IMR-90 (cell line): Measurements from ENCODE around the gene ZNF670. TPM values are rescaled to one million over a fixed set of nuclear protein-coding genes. Genes with fewer than 3 reads are reported as not detected.

Experiments
- ATAC-seq: fragments of 200-7000 bp; cut with Tn5 transposase; 2 replicates; pipeline ENCODE4 v1.9.1; 2020; ENCODE audit warnings: low read depth, mild to moderate bottlenecking, moderate library complexity
- BruUV-seq: library from RNA; stranded (reverse); fragments of 400-500 nt; replicated peaks from 2 replicates; lab custom pipeline; 2021; lab: Mats Ljungman, UMichigan
- CTCF ChIA-PET: fragments of 300-600 bp; formaldehyde crosslinking; extraction: SDS; loops from one replicate; lab custom pipeline; 2021; ENCODE audit warnings: antibody characterized with exemption; lab: Yijun Ruan, JAX
- POLR2A ChIA-PET: fragments of 300-600 bp; sonication (Branson Sonifier 250); formaldehyde crosslinking; loops from one replicate; lab custom pipeline; 2022; ENCODE audit warnings: antibody characterized with exemption; ENCODE audit not compliant: unreplicated experiment; lab: Charles Lee
- DNase-seq: peaks from one replicate; pipeline ENCODE4 v3.0.0; 2013
- H2AFZ ChIP-seq: replicated peaks from 2 replicates; pipeline ENCODE3; 2013; ENCODE audit warnings: low read length, mild to moderate bottlenecking; ENCODE audit not compliant: poor library complexity
- H2AK5ac ChIP-seq: 2 replicates; pipeline ENCODE4 v1.6.1; 2013; ENCODE audit warnings: low read depth, low read length, inconsistent platforms
- H2AK9ac ChIP-seq: replicated peaks from 2 replicates; pipeline ENCODE3; 2013; ENCODE audit warnings: mild to moderate bottlenecking, low read depth, low read length, moderate library complexity; ENCODE audit not compliant: poor library complexity
- H2BK120ac ChIP-seq: 2 replicates; pipeline ENCODE4 v1.6.1; 2013; ENCODE audit warnings: low read depth, low read length, inconsistent platforms
- H2BK15ac ChIP-seq: 3 replicates; pipeline ENCODE4 v1.6.1; 2013; ENCODE audit warnings: low read depth, low read length, inconsistent platforms
- H2BK20ac ChIP-seq: 2 replicates; pipeline ENCODE4 v1.6.1; 2013; ENCODE audit warnings: low read depth, mild to moderate bottlenecking, inconsistent platforms, low read length, moderate library complexity
- H2BK5ac ChIP-seq: 2 replicates; pipeline ENCODE4 v1.6.1; 2013; ENCODE audit warnings: mild to moderate bottlenecking, low read depth, low read length, inconsistent platforms; ENCODE audit not compliant: poor library complexity, severe bottlenecking
- H3K14ac ChIP-seq: replicated peaks from 2 replicates; pipeline ENCODE4 v1.6.1; 2013; ENCODE audit warnings: low read depth, low read length, inconsistent platforms
- H3K18ac ChIP-seq: 2 replicates; pipeline ENCODE4 v1.6.1; 2013; ENCODE audit warnings: low read depth, low read length, control low read depth
- H3K23ac ChIP-seq: 2 replicates; pipeline ENCODE4 v1.6.1; 2013; ENCODE audit warnings: low read depth, low read length, inconsistent platforms
- H3K27ac ChIP-seq: 2 replicates; pipeline ENCODE4 v1.5.1; 2013; ENCODE audit warnings: mild to moderate bottlenecking, control low read depth, low read length; ENCODE audit not compliant: insufficient read depth
- H3K27me3 ChIP-seq: 2 replicates; pipeline ENCODE4 v1.6.1; 2013; ENCODE audit warnings: low read length; ENCODE audit not compliant: control insufficient read depth, insufficient read depth
- H3K36me3 ChIP-seq: 2 replicates; pipeline ENCODE4 v1.6.1; 2013; ENCODE audit warnings: low read length, mixed read lengths; ENCODE audit not compliant: control insufficient read depth, insufficient read depth
- H3K4ac ChIP-seq: 2 replicates; pipeline ENCODE4 v1.6.1; 2013; ENCODE audit warnings: low read depth, low read length, inconsistent platforms
- H3K4me1 ChIP-seq: 2 replicates; pipeline ENCODE4 v1.6.1; 2013; ENCODE audit warnings: low read length, mixed read lengths; ENCODE audit not compliant: control insufficient read depth, insufficient read depth
- H3K4me2 ChIP-seq: 2 replicates; pipeline ENCODE4 v1.6.1; 2013; ENCODE audit warnings: low read depth, mild to moderate bottlenecking, control low read depth, low read length, moderate library complexity
- H3K4me3 ChIP-seq: 2 replicates; pipeline ENCODE4 v1.5.1; 2013; ENCODE audit warnings: low read depth, mild to moderate bottlenecking, control low read depth, low read length, moderate library complexity; ENCODE audit not compliant: insufficient read depth
- H3K56ac ChIP-seq: 2 replicates; pipeline ENCODE4 v1.6.1; 2013; ENCODE audit warnings: low read length, inconsistent platforms; ENCODE audit not compliant: insufficient read depth; ENCODE audit errors: extremely low read depth
- H3K79me1 ChIP-seq, 2 experiments: 2 replicates each; pipeline ENCODE4 v1.6.1; 2013; ENCODE audit warnings: low read length in 2 of 2, inconsistent platforms in 1 of 2, low read depth in 1 of 2
- H3K9ac ChIP-seq: 2 replicates; pipeline ENCODE4 v1.6.1; 2013; ENCODE audit warnings: low read depth, low read length, control low read depth
- H3K9me1 ChIP-seq: 2 replicates; pipeline ENCODE4 v1.6.1; 2013; ENCODE audit warnings: low read length, inconsistent platforms; ENCODE audit not compliant: insufficient read depth
- H3K9me3 ChIP-seq: 2 replicates; pipeline ENCODE4 v1.6.1; 2013; ENCODE audit warnings: low read length; ENCODE audit not compliant: control insufficient read depth, insufficient read depth
- H4K20me1 ChIP-seq: 2 replicates; pipeline ENCODE4 v1.6.1; 2013; ENCODE audit warnings: low read length, inconsistent platforms; ENCODE audit not compliant: insufficient read depth
- H4K5ac ChIP-seq: 2 replicates; pipeline ENCODE4 v1.6.1; 2013; ENCODE audit warnings: mild to moderate bottlenecking, low read depth, low read length, control low read depth
- H4K8ac ChIP-seq, 2 experiments: 2 replicates each; pipeline ENCODE4 v1.6.1; 2013; ENCODE audit warnings: low read depth in 2 of 2, low read length in 2 of 2, control low read depth in 1 of 2, inconsistent platforms in 1 of 2
- H4K91ac ChIP-seq: 2 replicates; pipeline ENCODE4 v1.6.1; 2013; ENCODE audit warnings: low read depth, low read length, inconsistent platforms; ENCODE audit not compliant: insufficient read depth
- BHLHE40 ChIP-seq: fragments of 150-350 bp; IDR thresholded peaks from 2 replicates; pipeline ENCODE4 v1.6.1; 2016; ENCODE audit warnings: mild to moderate bottlenecking, low read depth, low read length
- CEBPB ChIP-seq: IDR thresholded peaks from 2 replicates; pipeline ENCODE4 v1.6.1; 2012; ENCODE audit warnings: low read depth, low read length, improper control_type of control experiment
- CHD1 ChIP-seq: IDR thresholded peaks from 2 replicates; pipeline ENCODE4 v1.6.1; 2012; ENCODE audit warnings: low read depth, low read length, improper control_type of control experiment
- ELK1 ChIP-seq: fragments of 150-350 bp; IDR thresholded peaks from 2 replicates; pipeline ENCODE4 v1.6.1; 2016; ENCODE audit warnings: low read depth, mild to moderate bottlenecking, low read length, moderate library complexity, borderline replicate concordance
- RAD21 ChIP-seq: IDR thresholded peaks from 2 replicates; pipeline ENCODE4 v1.6.1; 2012; ENCODE audit warnings: low read length, improper control_type of control experiment
- WGBS, 2 experiments: methylation state at CpG; one replicate each; pipeline versions ENCODE4 v1.1.5 to v1.1.7; 2013; ENCODE audit warnings: missing lambda C conversion rate in 2 of 2; ENCODE audit not compliant: insufficient read length in 1 of 2; ENCODE audit errors: extremely low coverage in 2 of 2; 5-methylcytosine and 5-hydroxymethylcytosine counted together
- dilution Hi-C: fragments of 300-500 bp; cut with HindIII; formaldehyde crosslinking; loops from one replicate; pipeline ENCODE4 v1.14.3; 2018; ENCODE audit warnings: low sequenced_read_pairs; ENCODE audit not compliant: unreplicated experiment
- in situ Hi-C: fragments of 300-500 bp; cut with MboI; formaldehyde crosslinking; loops from 3 replicates; pipeline ENCODE4 v1.14.3; 2019; ENCODE audit warnings: low sequenced_read_pairs, inconsistent platforms, mixed read lengths
- intact Hi-C: fragments of 100-400 bp; cut with micrococcal nuclease; formaldehyde crosslinking; loops from 2 replicates; pipeline ENCODE4 v1.10.0; 2022
- polyA plus RNA-seq, 3 experiments: library from polyadenylated mRNA; depleted of rRNA; stranded (reverse); fragments of >200 nt; gene quantifications; 2 replicates each; pipeline ENCODE4 v1.2.3, GENCODE V29; 2012; ENCODE audit warnings: low replicate concordance in 1 of 3
- total RNA-seq: library from RNA; depleted of rRNA; stranded (reverse); fragments of >200 nt; gene quantifications from 2 replicates; pipeline ENCODE4 v1.2.3, GENCODE V29; 2012

Gene ZNF670
- total and polyA plus RNA-seq, 2 of the 4 experiments (the other 2 are of a cell fraction): 1.8 to 4.5 TPM

GRCh38 chr1:247113094-247113497, 34.5 kb upstream of the ZNF670 start:
- Histone ChIP-seq H2BK120ac (no peak overlapping the region), H3K56ac (no peak overlapping the region), H2BK15ac (no peak overlapping the region), H3K36me3 (no peaks in the 10 kb centered on the region), H2AK9ac (peak overlapping the region; percentile 51), H4K8ac (no peak overlapping the region; a peak in 1 of 4 replicates), H3K27ac (no peak overlapping the region), H3K14ac (no peak overlapping the region), H3K18ac (no peak overlapping the region), H3K27me3 (no peaks in the 10 kb centered on the region), H3K9me3 (no peaks in the 10 kb centered on the region), H3K9me1 (no peaks in the 10 kb centered on the region; the same call in 1 of the 2 replicates), H4K5ac (no peak overlapping the region), H4K20me1 (no peaks in the 10 kb centered on the region; the same call in 1 of the 2 replicates), H3K4me2 (no peak overlapping the region), H2AFZ (peak overlapping the region; percentile 58), H3K9ac (no peak overlapping the region), H2AK5ac (no peak overlapping the region), H3K4ac (no peak overlapping the region), H2BK5ac (no peak overlapping the region), H3K4me1 (no peaks in the 10 kb centered on the region; the same call in 1 of the 2 replicates), H3K79me1 (peaks cover 0 to 7% of the 10 kb centered on the region in 2 experiments; a peak in 1 of 4 replicates), H4K91ac (no peak overlapping the region), H3K4me3 (no peak overlapping the region), H2BK20ac (no peak overlapping the region), H3K23ac (no peak overlapping the region)
- in situ Hi-C loops (no loop called here), dilution Hi-C loops (no loop called here), intact Hi-C loops (no loop called here)
- CTCF ChIA-PET: no interaction called here
- WGBS, 2 experiments: 71% methylated on average over 2 of the region's 5 CpGs; no CpG with 5 or more reads in 1 of the 2 experiments
- POLR2A ChIA-PET: no interaction called here
- DNase-seq (no peak), ATAC-seq (no peak)
- TF ChIP-seq BHLHE40: no peak
- no peak for TF ChIP-seq RAD21
- no peak for TF ChIP-seq ELK1
- no peak for TF ChIP-seq CEBPB
- no peak for TF ChIP-seq CHD1
- BruUV-seq: no TSS peak
